SK-N-SH (cell line): ENCODE measurements around the gene CLASP1. TPM values are rescaled to one million over a fixed set of nuclear protein-coding genes. Genes with fewer than 3 reads are reported as not detected.
"Not testable (repeated sequence)": the region's sequence is repeated elsewhere in the genome, so short reads cannot be mapped to it uniquely, and the experiment has no call there.

Experiments used
- CTCF ChIA-PET: fragments of 300-600, 350-600 bp; formaldehyde crosslinking; extraction: SDS; loops from one replicate; lab custom pipeline; 2021; lab: Yijun Ruan, JAX
- POLR2A ChIA-PET: fragments of 350-600 bp; sonication (Branson Sonifier 250); formaldehyde crosslinking; extraction: SDS; loops from one replicate; lab custom pipeline; 2020; ENCODE audit warnings: antibody characterized with exemption, inconsistent platforms; lab: Yijun Ruan, JAX
- DNase-seq: peaks from one replicate; pipeline ENCODE4 v3.0.0; 2012
- H2AFZ ChIP-seq: fragments of 200-600 bp; sonication (generic); 2 replicates; pipeline ENCODE4 v1.8.1; 2016; ENCODE audit warnings: antibody characterized with exemption, mild to moderate bottlenecking, low read depth
- H3F3A ChIP-seq: fragments of 200-600 bp; sonication (generic); replicated peaks from 2 replicates; pipeline ENCODE3; 2016; ENCODE audit warnings: antibody characterized with exemption, mild to moderate bottlenecking; ENCODE audit not compliant: insufficient read depth
- H3K27ac ChIP-seq, 2 experiments: fragments of 200-500 bp in 1 of 2; fragments of 200-600 bp in 1 of 2; sonication (Bioruptor generic) in 1 of 2; sonication (generic), shearing (Covaris generic) in 1 of 2; 2 replicates each; pipeline versions ENCODE4 v1.5.1 to v1.6.1; 2014 to 2016; ENCODE audit warnings: low read depth in 2 of 2, inconsistent platforms in 1 of 2, low read length in 1 of 2, mild to moderate bottlenecking in 1 of 2, mixed read lengths in 1 of 2
- H3K27me3 ChIP-seq: fragments of 200-600 bp; sonication (generic), shearing (Covaris generic); 2 replicates; pipeline ENCODE4 v1.6.1; 2016; ENCODE audit warnings: mixed run types; ENCODE audit not compliant: insufficient read depth
- H3K36me3 ChIP-seq, 2 experiments: fragments of 200-500 bp in 1 of 2; fragments of 200-600 bp in 1 of 2; sonication (Bioruptor generic) in 1 of 2; sonication (generic) in 1 of 2; replicated peaks in 1 of 2; 2 replicates each; pipeline versions ENCODE3 to v1.5.1; 2014 to 2016; ENCODE audit warnings: low read length in 1 of 2, mild to moderate bottlenecking in 1 of 2; ENCODE audit not compliant: insufficient read depth in 2 of 2, control insufficient read depth in 1 of 2
- H3K4me1 ChIP-seq, 2 experiments: fragments of 200-500 bp in 1 of 2; fragments of 200-600 bp in 1 of 2; sonication (Bioruptor generic) in 1 of 2; sonication (generic), shearing (Covaris generic) in 1 of 2; 2 replicates each; pipeline versions ENCODE4 v1.5.1 to v1.6.1; 2014 to 2016; ENCODE audit warnings: low read depth in 1 of 2, low read length in 1 of 2, mixed run types in 1 of 2; ENCODE audit not compliant: insufficient read depth in 2 of 2, control insufficient read depth in 1 of 2
- H3K4me2 ChIP-seq: fragments of 200-600 bp; sonication (generic), shearing (Covaris generic); 2 replicates; pipeline ENCODE4 v1.6.1; 2017; ENCODE audit warnings: mixed run types
- H3K4me3 ChIP-seq, 2 experiments: fragments of 200-500 bp in 1 of 2; fragments of 200-600 bp in 1 of 2; sonication (Bioruptor generic) in 1 of 2; sonication (generic), shearing (Covaris generic) in 1 of 2; 2 replicates each; pipeline versions ENCODE4 v1.5.1 to v1.8.1; 2014 to 2016; ENCODE audit warnings: low read depth in 2 of 2, inconsistent platforms in 1 of 2, low read length in 1 of 2, mild to moderate bottlenecking in 1 of 2, mixed read lengths in 1 of 2, moderate library complexity in 1 of 2
- H3K79me2 ChIP-seq: fragments of 200-600 bp; sonication (generic); 2 replicates; pipeline ENCODE4 v1.8.1; 2017; ENCODE audit warnings: mild to moderate bottlenecking; ENCODE audit not compliant: insufficient read depth
- H3K9ac ChIP-seq: fragments of 200-600 bp; sonication (generic); 2 replicates; pipeline ENCODE4 v1.6.1; 2017; ENCODE audit warnings: mixed run types
- H3K9me2 ChIP-seq: fragments of 200-600 bp; sonication (generic); 2 replicates; pipeline ENCODE4 v1.6.1; 2017; ENCODE audit warnings: mixed run types
- H3K9me3 ChIP-seq: fragments of 200-600 bp; sonication (generic); 2 replicates; pipeline ENCODE4 v1.6.1; 2017; ENCODE audit warnings: mixed run types, mild to moderate bottlenecking, moderate library complexity
- H4K20me1 ChIP-seq: fragments of 200-600 bp; sonication (generic); 2 replicates; pipeline ENCODE4 v1.6.1; 2017; ENCODE audit warnings: mild to moderate bottlenecking, mixed run types; ENCODE audit not compliant: insufficient read depth
- CHD2 ChIP-seq: fragments of 150-350 bp; IDR thresholded peaks from 2 replicates; pipeline ENCODE4 v1.6.1; 2018; ENCODE audit warnings: low read length; ENCODE audit not compliant: partially characterized antibody
- ELF1 ChIP-seq: IDR thresholded peaks from 2 replicates; pipeline ENCODE4 v1.4.0; 2012
- FOXJ3 ChIP-seq: sonication (generic); formaldehyde crosslinking; IDR thresholded peaks from 2 replicates; pipeline ENCODE4 v1.5.1; 2020; ENCODE audit warnings: mild to moderate bottlenecking, missing genetic modification reagents
- MXI1 ChIP-seq: IDR thresholded peaks from 2 replicates; pipeline ENCODE4 v1.6.1; 2012; ENCODE audit warnings: mild to moderate bottlenecking, low read depth, low read length, improper control_type of control experiment
- POLR2AphosphoS5 ChIP-seq: IDR thresholded peaks from 2 replicates; pipeline ENCODE4 v1.6.1; 2012; ENCODE audit warnings: low read depth, low read length
- RAD21 ChIP-seq: IDR thresholded peaks from 2 replicates; pipeline ENCODE4 v1.6.1; 2012; ENCODE audit warnings: mild to moderate bottlenecking, low read length
- SMC3 ChIP-seq: IDR thresholded peaks from 2 replicates; pipeline ENCODE4 v1.6.1; 2012; ENCODE audit warnings: low read depth, low read length, improper control_type of control experiment
- YY1 ChIP-seq: IDR thresholded peaks from 2 replicates; pipeline ENCODE4 v1.4.0; 2012; ENCODE audit warnings: low read depth, mild to moderate bottlenecking
- WGBS: methylation state at CpG from one replicate; pipeline ENCODE4 v1.1.6; 2017; ENCODE audit warnings: low lambda C conversion rate; 5-methylcytosine and 5-hydroxymethylcytosine counted together
- polyA plus RNA-seq, 3 experiments: library from polyadenylated mRNA; depleted of rRNA; stranded (reverse); fragments of >200 nt; gene quantifications; 2 replicates each; pipeline ENCODE4 v1.2.3, GENCODE V29; 2012
- TF ChIP-seq, protein P1 (sequence below): fragments of 200-600 bp; sonication (generic); IDR thresholded peaks from 2 replicates; pipeline ENCODE4 v1.6.1; 2017; ENCODE audit warnings: antibody characterized with exemption, mild to moderate bottlenecking, moderate library complexity
- TF ChIP-seq, protein P2 (sequence below): fragments of 150-350 bp; IDR thresholded peaks from 2 replicates; pipeline ENCODE4 v1.6.1; 2016; ENCODE audit warnings: mild to moderate bottlenecking, low read depth, low read length
- TF ChIP-seq, protein P3 (sequence below): IDR thresholded peaks from 2 replicates; pipeline ENCODE4 v1.4.0; 2012; ENCODE audit warnings: low read depth

CLASP1 gene
- polyA plus RNA-seq, 1 of the 3 experiments (the other 2 are of a cell fraction) = 4.9 TPM

DNA sequence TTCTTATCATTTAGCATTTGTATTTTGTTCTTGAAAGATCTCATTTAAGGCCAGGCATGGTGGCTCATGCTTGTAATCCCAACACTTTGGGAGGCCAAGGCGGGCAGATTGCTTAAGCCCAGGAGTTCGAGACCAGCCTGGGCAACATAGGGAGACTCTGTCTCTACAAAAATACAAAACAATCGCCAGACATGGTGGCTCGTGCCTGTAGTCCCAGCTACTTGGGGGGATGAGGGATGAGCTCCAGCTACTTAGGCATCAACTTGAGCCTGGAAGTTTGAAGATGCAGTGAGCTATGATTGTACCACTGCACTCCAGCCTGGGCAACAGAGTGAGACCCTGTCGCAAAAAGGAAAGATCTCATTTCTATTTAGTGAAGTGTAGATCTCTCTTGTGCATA lies 351.4 kb downstream of the CLASP1 start:
- H3K4me2 ChIP-seq, H3K9me2 ChIP-seq, H3K4me3 ChIP-seq, H3K27ac ChIP-seq, H3K9me3 ChIP-seq, H3K9ac ChIP-seq, H3K4me1 ChIP-seq, H3F3A ChIP-seq, H3K79me2 ChIP-seq, H2AFZ ChIP-seq, H4K20me1 ChIP-seq, H3K27me3 ChIP-seq, H3K36me3 ChIP-seq, POLR2A ChIA-PET, DNase-seq: not testable (repeated sequence)
- CTCF ChIA-PET = interaction anchor here (0.9 to 3.3 kb wide), 23 partner anchors 8 to 203 kb away, joined by 3 to 15 read pairs (median 4); no protein-coding TSS in a partner anchor
- 43% methylated on average over 5 of the region's 5 CpGs for WGBS

DNA sequence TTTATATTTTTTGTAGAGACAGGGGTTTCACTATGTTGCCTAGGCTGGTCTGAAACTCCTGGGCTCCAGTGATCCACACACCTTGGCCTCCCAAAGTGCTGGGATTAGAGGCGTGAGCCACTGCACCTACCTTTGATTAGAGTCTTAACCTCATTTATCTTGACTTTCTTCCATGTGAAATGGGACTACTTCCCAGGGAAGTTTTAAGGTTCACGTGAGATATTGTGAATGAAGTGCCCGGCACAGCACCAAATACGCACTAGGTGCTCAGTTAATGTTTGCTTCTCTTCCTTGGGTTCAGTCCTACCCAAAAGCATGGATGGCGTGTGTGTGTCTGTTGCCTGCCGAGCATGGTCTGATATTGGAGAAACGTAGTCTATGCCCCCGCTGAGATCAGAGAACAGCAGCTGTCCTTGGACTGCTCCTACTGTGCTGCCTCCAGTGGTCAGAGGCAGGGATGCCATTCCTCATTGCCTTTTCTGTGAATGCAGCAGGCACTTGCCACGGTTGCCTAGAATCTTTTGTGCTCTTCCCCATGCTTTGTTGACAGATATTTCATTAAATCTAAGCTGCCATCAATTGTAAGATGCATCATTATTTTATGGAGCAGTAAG lies 351.9 kb downstream of the CLASP1 start:
- H2AFZ ChIP-seq = no peak overlapping the region
- peak; percentile 79 for DNase-seq
- no peaks in the 10 kb centered on the region for H3K79me2 ChIP-seq
- H3K27ac ChIP-seq = no peak overlapping the region
- 26% methylated on average over 9 of the region's 9 CpGs for WGBS
- TF ChIP-seq, protein P1, sequence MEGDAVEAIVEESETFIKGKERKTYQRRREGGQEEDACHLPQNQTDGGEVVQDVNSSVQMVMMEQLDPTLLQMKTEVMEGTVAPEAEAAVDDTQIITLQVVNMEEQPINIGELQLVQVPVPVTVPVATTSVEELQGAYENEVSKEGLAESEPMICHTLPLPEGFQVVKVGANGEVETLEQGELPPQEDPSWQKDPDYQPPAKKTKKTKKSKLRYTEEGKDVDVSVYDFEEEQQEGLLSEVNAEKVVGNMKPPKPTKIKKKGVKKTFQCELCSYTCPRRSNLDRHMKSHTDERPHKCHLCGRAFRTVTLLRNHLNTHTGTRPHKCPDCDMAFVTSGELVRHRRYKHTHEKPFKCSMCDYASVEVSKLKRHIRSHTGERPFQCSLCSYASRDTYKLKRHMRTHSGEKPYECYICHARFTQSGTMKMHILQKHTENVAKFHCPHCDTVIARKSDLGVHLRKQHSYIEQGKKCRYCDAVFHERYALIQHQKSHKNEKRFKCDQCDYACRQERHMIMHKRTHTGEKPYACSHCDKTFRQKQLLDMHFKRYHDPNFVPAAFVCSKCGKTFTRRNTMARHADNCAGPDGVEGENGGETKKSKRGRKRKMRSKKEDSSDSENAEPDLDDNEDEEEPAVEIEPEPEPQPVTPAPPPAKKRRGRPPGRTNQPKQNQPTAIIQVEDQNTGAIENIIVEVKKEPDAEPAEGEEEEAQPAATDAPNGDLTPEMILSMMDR = peak; percentile 58
- TF ChIP-seq, protein P2, sequence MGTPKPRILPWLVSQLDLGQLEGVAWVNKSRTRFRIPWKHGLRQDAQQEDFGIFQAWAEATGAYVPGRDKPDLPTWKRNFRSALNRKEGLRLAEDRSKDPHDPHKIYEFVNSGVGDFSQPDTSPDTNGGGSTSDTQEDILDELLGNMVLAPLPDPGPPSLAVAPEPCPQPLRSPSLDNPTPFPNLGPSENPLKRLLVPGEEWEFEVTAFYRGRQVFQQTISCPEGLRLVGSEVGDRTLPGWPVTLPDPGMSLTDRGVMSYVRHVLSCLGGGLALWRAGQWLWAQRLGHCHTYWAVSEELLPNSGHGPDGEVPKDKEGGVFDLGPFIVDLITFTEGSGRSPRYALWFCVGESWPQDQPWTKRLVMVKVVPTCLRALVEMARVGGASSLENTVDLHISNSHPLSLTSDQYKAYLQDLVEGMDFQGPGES = no peak
- TF ChIP-seq, protein P3, sequence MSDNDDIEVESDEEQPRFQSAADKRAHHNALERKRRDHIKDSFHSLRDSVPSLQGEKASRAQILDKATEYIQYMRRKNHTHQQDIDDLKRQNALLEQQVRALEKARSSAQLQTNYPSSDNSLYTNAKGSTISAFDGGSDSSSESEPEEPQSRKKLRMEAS = no peak
- TF ChIP-seq RAD21 = peak; percentile 62
- no peak for TF ChIP-seq CHD2
- no peak for TF ChIP-seq FOXJ3
- TF ChIP-seq MXI1 = peak; percentile 34; the same call in 1 of the 2 replicates
- TF ChIP-seq YY1 = no peak
- TF ChIP-seq SMC3 = peak; percentile 20
- TF ChIP-seq ELF1 = no peak
- no peak for TF ChIP-seq POLR2AphosphoS5
- no peak overlapping the region for H3K9ac ChIP-seq
- no peaks in the 10 kb centered on the region for H3K4me1 ChIP-seq
- POLR2A ChIA-PET = no interaction called here
- no peaks in the 10 kb centered on the region for H3F3A ChIP-seq
- CTCF ChIA-PET = interaction anchor here (0.7 to 3.3 kb wide), 27 partner anchors 8 to 202 kb away, joined by 3 to 15 read pairs (median 4); no protein-coding TSS in a partner anchor
- no peaks in the 10 kb centered on the region for H4K20me1 ChIP-seq
- H3K4me3 ChIP-seq = no peak overlapping the region
- H3K9me3 ChIP-seq = no peaks in the 10 kb centered on the region
- no peaks in the 10 kb centered on the region for H3K36me3 ChIP-seq
- 0 out of 2 replicates have a peak, but pooled peaks cover 6% of the 10 kb centered on the region for H3K27me3 ChIP-seq
- no peaks in the 10 kb centered on the region for H3K9me2 ChIP-seq
- H3K4me2 ChIP-seq = no peak overlapping the region
